ENCODE data around the gene CHCHD6.

The CHCHD6 gene

GRCh38 chr3:126900859-126901540, 197.0 kb downstream of the CHCHD6 start:
- TF ChIP-seq CTCF (IDR thresholded peaks at IDR 0.05; ENCODE audit: borderline replicate concordance, insufficient read depth, low read depth, low read length) = no peak
- no peak overlapping the region for H3K4me3 ChIP-seq (ENCODE audit: low read depth, low read length)

GRCh38 chr3:126901631-126902030, 197.6 kb downstream of the CHCHD6 start:
- H3K4me3 ChIP-seq (ENCODE audit: low read depth, low read length) = no peak overlapping the region
- TF ChIP-seq CTCF (IDR thresholded peaks at IDR 0.05; ENCODE audit: borderline replicate concordance, insufficient read depth, low read depth, low read length) = no peak

- no peak for TF ChIP-seq CTCF (IDR thresholded peaks at IDR 0.05; ENCODE audit: borderline replicate concordance, insufficient read depth, low read depth, low read length)
- H3K4me3 ChIP-seq (ENCODE audit: low read depth, low read length) = no peak overlapping the region
Observed at GRCh38 chr3:126903521-126903920, 199.5 kb downstream of the CHCHD6 start.

- no peak overlapping the region for H3K4me3 ChIP-seq (ENCODE audit: low read depth, low read length)
- no peak for TF ChIP-seq CTCF (IDR thresholded peaks at IDR 0.05; ENCODE audit: borderline replicate concordance, insufficient read depth, low read depth, low read length)
Observed at GRCh38 chr3:126907557-126907956, 203.5 kb downstream of the CHCHD6 start.

- H3K4me3 ChIP-seq (ENCODE audit: low read depth, low read length) = no peak overlapping the region
- TF ChIP-seq CTCF (IDR thresholded peaks at IDR 0.05; ENCODE audit: borderline replicate concordance, insufficient read depth, low read depth, low read length) = no peak
Observed at GRCh38 chr3:126908752-126909275, 204.8 kb downstream of the CHCHD6 start.

- TF ChIP-seq CTCF (IDR thresholded peaks at IDR 0.05; ENCODE audit: borderline replicate concordance, insufficient read depth, low read depth, low read length) = no peak
Observed at GRCh38 chr3:126910231-126910630, 206.2 kb downstream of the CHCHD6 start.

More at GRCh38 chr3:126910231-126910630, 206.2 kb downstream of the CHCHD6 start:
- no peak overlapping the region for H3K4me3 ChIP-seq (ENCODE audit: low read depth, low read length)
